Measurements from ENCODE around the gene HOXB8.

Gene HOXB8

GRCh38 chr17:48613862-48614694 lies 1.0 kb downstream of the HOXB8 start:
- Histone ChIP-seq H3K9me3 (replicated peaks; ENCODE audit: insufficient read depth, low read length) (no peaks in the 10 kb centered on the region), H3K4me3 (ENCODE audit: low read length) (no peak overlapping the region), H3K79me2 (ENCODE audit: low read length) (no peaks in the 10 kb centered on the region), H3K27ac (ENCODE audit: low read length) (no peak overlapping the region), H3F3A (ENCODE audit: insufficient read depth, low read length) (peaks cover 4% of the 10 kb centered on the region), H2AFZ (ENCODE audit: low read length) (no peak overlapping the region), H3K9ac (ENCODE audit: low read length) (no peak overlapping the region), H3K4me2 (ENCODE audit: low read depth, low read length) (peak overlapping the region; percentile 99; the same call in 1 of the 2 replicates), H4K20me1 (ENCODE audit: insufficient read depth, low read length) (no peaks in the 10 kb centered on the region), H3K27me3 (replicated peaks; ENCODE audit: insufficient read depth, low read length) (peaks cover 53% of the 10 kb centered on the region), H3K36me3 (replicated peaks; ENCODE audit: insufficient read depth, low read length) (no peaks in the 10 kb centered on the region), H3K9me2 (replicated peaks; ENCODE audit: insufficient read depth, low read length) (no peaks in the 10 kb centered on the region), H3K4me1 (ENCODE audit: low read length) (peaks cover 8% of the 10 kb centered on the region; the same call in 1 of the 2 replicates)
- no peak for DNase-seq
- 0 out of 2 replicates have a peak, but pooled peaks have one; percentile 57 for TF ChIP-seq EZH2phosphoT487 (IDR thresholded peaks at IDR 0.05; ENCODE audit: low read length)
- TF ChIP-seq EZH2 (optimal IDR thresholded peaks at IDR 0.05; ENCODE audit: low read depth, low read length): peak; percentile 61
- no peak for TF ChIP-seq CTCF (IDR thresholded peaks at IDR 0.05; ENCODE audit: low read length)

DNA sequence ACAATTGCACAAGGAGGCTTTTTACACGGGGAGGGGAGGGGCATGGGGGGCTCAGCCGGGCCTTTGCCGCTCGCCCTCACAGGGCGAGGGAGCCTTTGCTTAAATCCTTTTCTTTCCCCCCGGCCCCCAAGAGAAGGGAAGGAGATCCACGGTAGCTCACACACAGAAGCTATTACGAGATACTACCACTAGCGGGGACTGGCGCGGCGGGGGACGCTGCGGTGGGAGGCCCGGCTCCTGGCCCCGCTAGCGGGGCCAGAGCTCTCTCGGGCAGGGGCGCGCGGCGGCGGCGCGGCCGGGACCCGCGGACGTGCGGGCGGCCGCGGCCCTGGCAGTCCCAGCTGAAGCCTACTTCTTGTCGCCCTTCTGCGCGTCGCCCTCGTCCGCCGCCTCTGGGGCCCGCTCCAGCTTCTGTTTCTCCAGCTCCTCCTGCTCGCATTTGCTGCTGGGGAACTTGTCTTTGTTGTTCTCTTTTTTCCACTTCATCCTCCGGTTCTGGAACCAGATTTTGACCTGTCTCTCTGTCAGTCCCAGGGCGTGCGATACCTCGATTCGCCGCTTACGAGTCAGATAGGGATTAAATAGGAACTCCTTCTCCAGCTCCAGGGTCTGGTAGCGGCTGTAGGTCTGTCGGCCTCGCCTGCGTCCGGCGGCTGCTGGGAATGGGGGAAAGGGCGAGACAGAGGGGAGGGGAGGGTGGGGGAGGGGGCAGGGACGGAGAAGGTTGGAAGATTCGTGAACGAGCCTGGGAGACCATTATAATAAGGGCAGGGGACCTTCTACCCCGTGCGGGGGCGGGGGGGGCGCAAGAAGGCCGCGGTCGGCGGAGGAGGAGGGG lies 2.0 kb downstream of the HOXB8 start:
- peaks cover 4% of the 10 kb centered on the region for H3F3A ChIP-seq (ENCODE audit: insufficient read depth, low read length)
- TF ChIP-seq CTCF (IDR thresholded peaks at IDR 0.05; ENCODE audit: low read length): peak; percentile 20
- no peak for TF ChIP-seq EZH2 (optimal IDR thresholded peaks at IDR 0.05; ENCODE audit: low read depth, low read length)
- no peak for TF ChIP-seq EZH2phosphoT487 (IDR thresholded peaks at IDR 0.05; ENCODE audit: low read length)
- H3K4me2 ChIP-seq (ENCODE audit: low read depth, low read length): peak overlapping the region; percentile 99
- H3K9me3 ChIP-seq (replicated peaks; ENCODE audit: insufficient read depth, low read length): no peaks in the 10 kb centered on the region
- H4K20me1 ChIP-seq (ENCODE audit: insufficient read depth, low read length): no peaks in the 10 kb centered on the region
- peaks cover 45% of the 10 kb centered on the region for H3K27me3 ChIP-seq (replicated peaks; ENCODE audit: insufficient read depth, low read length)
- H2AFZ ChIP-seq (ENCODE audit: low read length): peak overlapping the region; percentile 98
- H3K27ac ChIP-seq (ENCODE audit: low read length): no peak overlapping the region
- peak overlapping the region; percentile 87 for H3K4me3 ChIP-seq (ENCODE audit: low read length)
- no peak for DNase-seq
- no peaks in the 10 kb centered on the region for H3K79me2 ChIP-seq (ENCODE audit: low read length)
- H3K4me1 ChIP-seq (ENCODE audit: low read length): peaks cover 8% of the 10 kb centered on the region; the same call in 1 of the 2 replicates
- H3K9ac ChIP-seq (ENCODE audit: low read length): peak overlapping the region; percentile 27; the same call in 1 of the 2 replicates
- H3K36me3 ChIP-seq (replicated peaks; ENCODE audit: insufficient read depth, low read length): no peaks in the 10 kb centered on the region
- H3K9me2 ChIP-seq (replicated peaks; ENCODE audit: insufficient read depth, low read length): no peaks in the 10 kb centered on the region

DNA sequence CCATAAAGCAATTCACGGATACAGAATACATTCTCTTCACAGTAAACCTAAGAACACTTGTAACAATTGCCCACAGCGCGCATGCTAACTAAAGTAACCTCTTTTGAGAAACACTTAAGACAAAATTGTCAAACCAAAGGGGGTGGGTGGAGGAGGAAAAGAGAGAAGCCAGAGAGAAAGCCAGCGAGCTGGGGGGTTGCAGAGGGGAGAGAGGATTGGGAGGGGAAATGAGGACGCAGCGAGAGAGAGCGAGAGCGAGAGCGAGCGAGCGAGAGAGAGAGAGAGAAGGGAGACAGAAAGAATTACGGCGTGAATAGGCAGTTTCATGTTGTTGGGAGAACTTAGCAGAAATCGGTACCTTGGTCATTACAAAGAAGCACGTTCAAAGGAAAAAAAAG lies 2.6 kb downstream of the HOXB8 start:
- Histone ChIP-seq H3F3A (ENCODE audit: insufficient read depth, low read length) (peaks cover 4% of the 10 kb centered on the region), H3K4me3 (ENCODE audit: low read length) (peak overlapping the region; percentile 87), H3K4me1 (ENCODE audit: low read length) (peaks cover 8% of the 10 kb centered on the region; the same call in 1 of the 2 replicates), H3K9me2 (replicated peaks; ENCODE audit: insufficient read depth, low read length) (no peaks in the 10 kb centered on the region), H3K36me3 (replicated peaks; ENCODE audit: insufficient read depth, low read length) (no peaks in the 10 kb centered on the region), H3K27me3 (replicated peaks; ENCODE audit: insufficient read depth, low read length) (peaks cover 38% of the 10 kb centered on the region), H2AFZ (ENCODE audit: low read length) (peak overlapping the region; percentile 98), H3K79me2 (ENCODE audit: low read length) (no peaks in the 10 kb centered on the region), H3K9me3 (replicated peaks; ENCODE audit: insufficient read depth, low read length) (no peaks in the 10 kb centered on the region), H3K27ac (ENCODE audit: low read length) (no peak overlapping the region), H4K20me1 (ENCODE audit: insufficient read depth, low read length) (no peaks in the 10 kb centered on the region), H3K4me2 (ENCODE audit: low read depth, low read length) (peak overlapping the region; percentile 99), H3K9ac (ENCODE audit: low read length) (peak overlapping the region; percentile 27; the same call in 1 of the 2 replicates)
- no peak for DNase-seq
- TF ChIP-seq EZH2phosphoT487 (IDR thresholded peaks at IDR 0.05; ENCODE audit: low read length) (no peak), CTCF (IDR thresholded peaks at IDR 0.05; ENCODE audit: low read length) (no peak)
